ENCODE measurements around the gene ACY1. TPM values are rescaled to one million over a fixed set of nuclear protein-coding genes. Genes with fewer than 3 reads are reported as not detected.

Gene ACY1
- total RNA-seq, 2 experiments from 2014 or later, result 61.8 to 64.5 TPM

DNA sequence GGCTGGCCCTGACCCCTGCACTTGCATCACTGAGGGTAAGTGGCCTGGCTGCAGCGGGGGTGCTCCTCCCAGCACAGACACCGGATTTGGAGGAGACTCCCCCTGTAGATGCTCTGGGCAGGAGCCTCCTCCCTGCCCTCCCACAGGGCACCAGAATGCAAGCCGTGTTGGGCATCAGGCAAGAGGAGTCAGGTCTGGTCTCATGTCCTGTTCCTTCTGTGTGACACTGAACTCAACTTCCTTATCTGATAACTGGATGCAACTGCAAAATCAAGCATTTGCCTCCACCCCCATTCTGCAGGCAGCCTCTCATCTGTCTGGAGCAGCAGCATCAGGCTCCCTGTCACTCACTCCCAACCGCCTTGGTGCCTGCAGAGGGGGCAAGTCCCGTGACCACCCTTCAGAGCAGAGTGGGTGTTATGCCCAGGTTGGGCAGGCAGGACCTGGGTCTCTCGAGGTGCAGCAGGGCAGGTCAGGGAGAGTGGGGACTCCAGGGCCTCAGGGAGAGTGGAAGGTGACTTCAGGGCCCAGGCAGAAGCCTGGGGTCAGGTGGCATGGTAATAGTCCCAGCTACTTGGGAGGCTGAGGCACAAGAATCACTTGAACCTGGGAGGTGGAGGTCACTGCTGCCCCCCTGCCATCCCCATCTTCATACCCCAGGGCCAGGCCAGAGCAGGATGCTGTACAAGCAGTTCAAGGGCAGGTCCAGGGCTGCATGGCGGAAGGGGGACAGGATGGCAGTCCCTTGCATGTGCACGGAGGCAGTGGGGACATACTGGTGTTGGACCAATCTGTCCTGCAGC lies 22.9 kb downstream of the ACY1 start:
- H3K36me3 Mint-ChIP-seq (ENCODE audit: low read depth), result no peaks in the 10 kb centered on the region
- ChIA-PET CTCF (interaction anchor here (0.9 to 6.2 kb wide), 4 partner anchors 112 to 140 kb away, joined by 3 to 83 read pairs (median 3); no protein-coding TSS in a partner anchor), POLR2A (interaction anchor here (1.2 kb wide), 1 partner anchor 10 kb away, joined by 3 read pairs; the partner anchor contains the start of gene RPL29)
- no peak overlapping the region for H3K27ac Mint-ChIP-seq
- ATAC-seq (no peak), DNase-seq (no peak)
- intact Hi-C loops (cut with micrococcal nuclease), result no loop called here
- H3K4me3 Mint-ChIP-seq, result no peak overlapping the region
- TF ChIP-seq, protein P1, sequence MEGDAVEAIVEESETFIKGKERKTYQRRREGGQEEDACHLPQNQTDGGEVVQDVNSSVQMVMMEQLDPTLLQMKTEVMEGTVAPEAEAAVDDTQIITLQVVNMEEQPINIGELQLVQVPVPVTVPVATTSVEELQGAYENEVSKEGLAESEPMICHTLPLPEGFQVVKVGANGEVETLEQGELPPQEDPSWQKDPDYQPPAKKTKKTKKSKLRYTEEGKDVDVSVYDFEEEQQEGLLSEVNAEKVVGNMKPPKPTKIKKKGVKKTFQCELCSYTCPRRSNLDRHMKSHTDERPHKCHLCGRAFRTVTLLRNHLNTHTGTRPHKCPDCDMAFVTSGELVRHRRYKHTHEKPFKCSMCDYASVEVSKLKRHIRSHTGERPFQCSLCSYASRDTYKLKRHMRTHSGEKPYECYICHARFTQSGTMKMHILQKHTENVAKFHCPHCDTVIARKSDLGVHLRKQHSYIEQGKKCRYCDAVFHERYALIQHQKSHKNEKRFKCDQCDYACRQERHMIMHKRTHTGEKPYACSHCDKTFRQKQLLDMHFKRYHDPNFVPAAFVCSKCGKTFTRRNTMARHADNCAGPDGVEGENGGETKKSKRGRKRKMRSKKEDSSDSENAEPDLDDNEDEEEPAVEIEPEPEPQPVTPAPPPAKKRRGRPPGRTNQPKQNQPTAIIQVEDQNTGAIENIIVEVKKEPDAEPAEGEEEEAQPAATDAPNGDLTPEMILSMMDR (IDR thresholded peaks at IDR 0.05), result no peak
- peaks cover 10% of the 10 kb centered on the region for H3K4me1 Mint-ChIP-seq (ENCODE audit: low read depth)
- H3K9me3 Mint-ChIP-seq, result no peaks in the 10 kb centered on the region
- H3K27me3 Mint-ChIP-seq, result no peaks in the 10 kb centered on the region

DNA sequence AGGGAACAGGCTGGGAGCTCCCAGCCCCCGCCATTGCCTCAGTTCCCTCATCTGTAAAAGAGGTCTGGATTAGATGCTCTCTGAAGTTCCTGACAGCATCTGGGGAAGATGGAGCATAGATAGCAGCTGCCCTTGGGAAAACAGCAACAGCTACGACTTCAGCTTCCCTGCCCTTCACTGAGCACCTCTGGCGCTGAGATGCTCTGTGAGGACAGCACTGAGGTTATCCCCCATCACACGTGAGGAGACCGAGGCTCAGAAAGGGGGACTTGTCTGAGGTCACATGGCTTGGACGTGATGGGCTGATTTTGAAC lies 23.4 kb downstream of the ACY1 start:
- H3K27ac Mint-ChIP-seq, result no peak overlapping the region
- intact Hi-C loops (cut with micrococcal nuclease), result no loop called here
- POLR2A ChIA-PET, result no interaction called here
- TF ChIP-seq, protein P1 (IDR thresholded peaks at IDR 0.05), result no peak
- H3K9me3 Mint-ChIP-seq, result no peaks in the 10 kb centered on the region
- CTCF ChIA-PET, result interaction anchor here (1.0 kb wide), 1 partner anchor 138 kb away, joined by 3 read pairs; no protein-coding TSS in a partner anchor
- H3K27me3 Mint-ChIP-seq, result no peaks in the 10 kb centered on the region
- ATAC-seq (no peak), DNase-seq (no peak)
- H3K4me1 Mint-ChIP-seq (ENCODE audit: low read depth), result peaks cover 8% of the 10 kb centered on the region
- no peak overlapping the region for H3K4me3 Mint-ChIP-seq
- H3K36me3 Mint-ChIP-seq (ENCODE audit: low read depth), result no peaks in the 10 kb centered on the region

DNA sequence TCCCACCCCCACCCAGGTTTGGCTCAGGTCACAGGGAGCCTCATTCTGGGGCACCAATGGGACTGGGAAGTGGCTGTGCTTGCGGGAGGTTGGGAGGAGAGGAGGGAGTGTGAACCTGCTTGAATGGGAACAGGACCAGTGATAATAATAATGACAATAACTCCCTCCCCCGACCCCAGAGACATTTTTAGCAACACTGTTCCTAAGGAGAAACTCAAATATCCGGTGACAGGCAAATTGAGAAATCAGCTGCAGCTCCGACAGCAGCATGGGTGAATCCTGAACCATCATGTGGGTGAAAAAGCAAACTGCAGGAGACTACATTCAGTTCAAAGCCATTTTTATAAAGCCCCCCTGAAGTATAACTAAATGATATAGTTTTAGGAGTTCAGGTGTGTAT lies 24.0 kb downstream of the ACY1 start:
- no peak overlapping the region for H3K27ac Mint-ChIP-seq
- no peaks in the 10 kb centered on the region for H3K9me3 Mint-ChIP-seq
- no peaks in the 10 kb centered on the region for H3K36me3 Mint-ChIP-seq (ENCODE audit: low read depth)
- TF ChIP-seq, protein P1 (IDR thresholded peaks at IDR 0.05), result no peak
- no peak overlapping the region for H3K4me3 Mint-ChIP-seq
- ATAC-seq (no peak), DNase-seq (no peak)
- intact Hi-C loops (cut with micrococcal nuclease), result no loop called here
- H3K4me1 Mint-ChIP-seq (ENCODE audit: low read depth), result peaks cover 8% of the 10 kb centered on the region
- POLR2A ChIA-PET, result interaction anchor here (0.6 kb wide), 1 partner anchor 26 kb away, joined by 3 read pairs; no protein-coding TSS in a partner anchor
- no peaks in the 10 kb centered on the region for H3K27me3 Mint-ChIP-seq
- CTCF ChIA-PET, result interaction anchor here (0.9 to 1.0 kb wide), 2 partner anchors 9 to 138 kb away, joined by 3 read pairs; no protein-coding TSS in a partner anchor

DNA sequence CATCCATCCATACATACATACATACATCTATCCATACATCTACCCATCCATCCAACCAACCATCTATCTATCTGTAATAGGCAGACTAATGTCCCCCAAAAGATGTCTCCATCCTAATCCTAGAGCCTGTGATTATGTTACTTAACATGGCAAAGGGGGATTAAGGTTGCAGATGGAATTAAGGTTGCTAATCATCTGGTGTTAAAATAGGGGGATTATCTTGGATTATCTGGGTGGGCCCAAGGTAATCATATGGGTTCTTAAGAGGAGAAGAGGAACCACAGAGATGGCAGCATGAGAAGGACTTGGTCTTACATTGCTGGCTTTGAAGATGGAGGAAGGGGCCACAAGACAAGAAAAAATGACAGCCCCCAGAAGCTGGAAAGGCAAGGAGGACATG lies 27.1 kb downstream of the ACY1 start:
- no peaks in the 10 kb centered on the region for H3K9me3 Mint-ChIP-seq
- no peak for ATAC-seq
- no peak overlapping the region for H3K27ac Mint-ChIP-seq
- ChIA-PET POLR2A (no interaction called here), CTCF (interaction anchor here (3.0 kb wide), 1 partner anchor 113 kb away, joined by 8 read pairs; no protein-coding TSS in a partner anchor)
- TF ChIP-seq, protein P1 (IDR thresholded peaks at IDR 0.05), result no peak
- H3K36me3 Mint-ChIP-seq (ENCODE audit: low read depth), result no peaks in the 10 kb centered on the region
- intact Hi-C loops (cut with micrococcal nuclease), result no loop called here
- no peaks in the 10 kb centered on the region for H3K27me3 Mint-ChIP-seq
- no peak for DNase-seq
- no peak overlapping the region for H3K4me3 Mint-ChIP-seq
- H3K4me1 Mint-ChIP-seq (ENCODE audit: low read depth), result peaks cover 8% of the 10 kb centered on the region

DNA sequence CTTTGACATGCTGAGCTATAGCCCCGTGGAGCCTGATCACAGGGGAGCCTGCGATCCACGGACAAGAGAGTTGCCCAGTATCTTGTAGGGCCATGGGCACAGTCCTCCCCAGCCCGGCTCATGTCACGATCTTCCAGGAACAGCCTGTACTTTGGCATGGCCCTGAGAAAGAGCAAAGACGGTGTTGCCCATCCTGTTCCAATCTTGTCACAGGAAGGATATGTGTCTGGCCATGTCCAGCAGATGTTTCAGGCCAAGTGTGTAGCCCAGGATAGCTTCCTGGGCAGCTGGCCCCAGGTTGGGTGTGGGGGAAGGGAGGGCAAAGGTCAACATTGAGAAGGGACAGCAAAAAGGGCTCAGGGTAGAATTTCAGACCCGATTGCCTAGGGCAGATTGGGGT lies 29.4 kb downstream of the ACY1 start:
- no peak overlapping the region for H3K27ac Mint-ChIP-seq
- no peak overlapping the region for H3K4me3 Mint-ChIP-seq
- no peak for DNase-seq
- intact Hi-C loops (cut with micrococcal nuclease), result no loop called here
- no peaks in the 10 kb centered on the region for H3K4me1 Mint-ChIP-seq (ENCODE audit: low read depth)
- H3K27me3 Mint-ChIP-seq, result no peaks in the 10 kb centered on the region
- H3K9me3 Mint-ChIP-seq, result no peaks in the 10 kb centered on the region
- no peak for ATAC-seq
- ChIA-PET POLR2A (no interaction called here), CTCF (interaction anchor here (1.0 to 3.0 kb wide), 6 partner anchors 12 to 415 kb away, joined by 3 to 8 read pairs (median 4); no protein-coding TSS in a partner anchor)
- no peaks in the 10 kb centered on the region for H3K36me3 Mint-ChIP-seq (ENCODE audit: low read depth)
- TF ChIP-seq, protein P1 (IDR thresholded peaks at IDR 0.05), result no peak

Data from activated CD8-positive, alpha-beta T cell treated with anti-CD3 and anti-CD28 coated beads for 36 hours (primary cell).